C4-2B (cell line): Measurements from ENCODE around the gene PKM.

Source experiments
- H3K27ac ChIP-seq: fragments of 450-650 bp; 2 replicates; pipeline ENCODE4 v1.5.1; 2017
- ZFX ChIP-seq: fragments of 450-650 bp; IDR thresholded peaks from 2 replicates; pipeline ENCODE4 v1.6.1; 2017
- TF ChIP-seq, protein P1 (sequence below): fragments of 450-650 bp; conservative IDR thresholded peaks from 2 replicates; pipeline ENCODE4 v1.5.1; 2017; ENCODE audit warnings: mild to moderate bottlenecking

PKM gene

DNA sequence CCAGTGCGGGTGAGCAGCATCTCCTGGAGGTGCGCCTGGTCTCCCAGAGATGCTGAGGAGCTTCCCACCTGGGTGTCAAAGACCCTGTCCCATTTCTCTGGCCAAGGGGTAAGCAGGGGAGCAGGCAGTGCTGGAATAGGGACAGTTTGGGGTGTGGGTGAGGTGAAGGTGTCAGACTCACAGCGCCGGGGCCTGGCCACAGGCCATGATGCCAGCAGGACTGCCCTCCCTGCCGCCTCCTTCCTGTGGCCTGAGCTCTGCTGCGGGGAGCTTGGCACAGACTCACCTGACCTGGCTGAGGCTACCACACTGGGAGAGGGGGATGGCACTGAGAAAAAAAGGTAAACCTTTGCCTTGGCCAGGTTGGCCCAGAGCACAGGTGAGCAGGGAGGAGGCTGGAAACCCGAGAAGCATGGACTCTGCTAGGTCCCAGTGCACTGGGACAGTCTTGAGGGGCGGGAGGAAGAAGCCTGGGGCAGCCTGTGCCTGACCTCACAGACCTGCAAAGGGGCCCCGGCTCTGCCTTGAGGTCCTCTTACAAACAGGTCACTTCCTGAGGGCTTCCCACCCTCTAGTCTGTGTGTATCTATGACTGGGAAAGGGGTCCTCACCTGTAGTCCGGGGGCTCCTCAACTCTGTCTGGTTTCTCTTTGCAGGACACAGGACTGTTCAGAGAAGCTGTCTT lies 61.6 kb downstream of the PKM start:
- H3K27ac ChIP-seq, result peak overlapping the region; percentile 50
- TF ChIP-seq ZFX, result no peak
- TF ChIP-seq, protein P1, sequence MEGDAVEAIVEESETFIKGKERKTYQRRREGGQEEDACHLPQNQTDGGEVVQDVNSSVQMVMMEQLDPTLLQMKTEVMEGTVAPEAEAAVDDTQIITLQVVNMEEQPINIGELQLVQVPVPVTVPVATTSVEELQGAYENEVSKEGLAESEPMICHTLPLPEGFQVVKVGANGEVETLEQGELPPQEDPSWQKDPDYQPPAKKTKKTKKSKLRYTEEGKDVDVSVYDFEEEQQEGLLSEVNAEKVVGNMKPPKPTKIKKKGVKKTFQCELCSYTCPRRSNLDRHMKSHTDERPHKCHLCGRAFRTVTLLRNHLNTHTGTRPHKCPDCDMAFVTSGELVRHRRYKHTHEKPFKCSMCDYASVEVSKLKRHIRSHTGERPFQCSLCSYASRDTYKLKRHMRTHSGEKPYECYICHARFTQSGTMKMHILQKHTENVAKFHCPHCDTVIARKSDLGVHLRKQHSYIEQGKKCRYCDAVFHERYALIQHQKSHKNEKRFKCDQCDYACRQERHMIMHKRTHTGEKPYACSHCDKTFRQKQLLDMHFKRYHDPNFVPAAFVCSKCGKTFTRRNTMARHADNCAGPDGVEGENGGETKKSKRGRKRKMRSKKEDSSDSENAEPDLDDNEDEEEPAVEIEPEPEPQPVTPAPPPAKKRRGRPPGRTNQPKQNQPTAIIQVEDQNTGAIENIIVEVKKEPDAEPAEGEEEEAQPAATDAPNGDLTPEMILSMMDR, result no peak

DNA sequence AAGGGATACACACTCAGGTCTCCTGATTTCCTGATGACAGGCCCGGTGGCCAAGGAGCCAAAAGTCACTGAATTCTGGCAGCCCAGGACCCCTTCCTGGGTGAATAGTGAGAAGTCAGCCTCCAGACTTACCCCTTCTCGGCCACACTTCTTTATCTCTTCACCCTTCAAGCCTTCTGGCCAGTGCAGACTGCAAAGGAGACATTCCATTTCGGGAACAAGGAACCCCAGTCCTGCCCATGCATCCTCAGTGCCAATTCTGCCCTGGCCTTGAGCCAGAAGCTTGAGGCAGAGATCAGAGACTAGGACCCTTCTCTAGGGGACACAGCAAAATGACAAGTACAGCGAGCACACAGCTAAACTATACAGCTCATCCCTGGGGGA lies 62.2 kb downstream of the PKM start:
- H3K27ac ChIP-seq, result peak overlapping the region; percentile 50
- no peak for TF ChIP-seq ZFX
- TF ChIP-seq, protein P1, result no peak

GRCh38 chr15:72168131-72168807 lies 62.7 kb downstream of the PKM start:
- peak overlapping the region; percentile 50 for H3K27ac ChIP-seq
- TF ChIP-seq ZFX, result no peak
- TF ChIP-seq, protein P1, result no peak

DNA sequence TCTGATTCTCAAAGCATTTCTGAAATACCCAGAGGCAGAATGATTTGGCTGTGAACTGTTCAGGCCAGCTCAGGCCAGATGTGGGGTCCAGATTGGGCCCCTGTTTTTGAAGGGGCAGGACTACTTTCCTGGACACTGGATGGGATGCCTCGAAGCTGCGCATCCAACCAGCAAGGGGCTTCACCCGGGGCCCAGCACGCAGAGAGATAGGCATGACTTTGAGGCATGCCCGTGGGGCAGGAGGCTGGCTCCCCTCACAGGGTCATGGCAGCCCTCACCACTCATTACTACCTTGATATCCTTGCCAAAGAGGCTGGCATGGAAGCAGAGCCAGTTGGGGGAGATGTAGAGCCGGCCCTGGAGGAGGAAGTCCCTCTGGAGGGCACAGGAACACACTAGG lies 63.5 kb downstream of the PKM start:
- TF ChIP-seq, protein P1, result no peak
- no peak for TF ChIP-seq ZFX
- peak overlapping the region; percentile 50 for H3K27ac ChIP-seq

DNA sequence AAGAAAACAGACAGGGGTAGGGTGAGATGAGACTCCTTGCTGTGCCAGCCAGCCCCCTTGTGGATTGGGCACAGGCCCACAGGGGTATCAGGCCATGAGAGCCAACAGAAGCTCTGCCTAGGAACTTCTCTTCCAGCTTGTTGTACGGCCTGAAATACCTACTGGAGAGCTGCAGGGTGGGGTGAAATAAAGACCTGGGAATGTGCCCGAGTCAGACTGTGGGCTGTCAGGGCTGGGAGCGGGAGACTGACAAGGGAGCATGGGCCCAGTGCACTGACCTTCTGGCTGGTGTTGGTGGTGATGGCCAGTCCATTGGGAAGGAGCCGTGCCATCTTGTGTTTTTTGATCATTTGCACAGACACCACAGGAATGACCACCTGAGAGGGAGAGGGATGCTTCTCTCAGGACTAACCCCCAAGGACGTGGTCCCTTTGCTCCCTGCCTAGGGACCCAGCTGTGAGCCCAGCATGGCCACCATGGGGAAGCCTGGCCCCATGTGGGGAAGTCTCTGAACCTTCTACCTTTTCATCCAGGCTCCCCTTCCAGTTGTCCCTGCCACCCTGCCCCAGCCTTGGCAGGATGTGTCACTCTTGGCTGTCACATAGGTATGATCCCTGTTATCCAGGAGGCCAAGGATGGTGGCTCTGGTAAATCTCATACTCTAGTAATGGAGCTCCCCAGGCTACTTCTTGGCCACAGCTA lies 64.1 kb downstream of the PKM start:
- H3K27ac ChIP-seq, result no peak overlapping the region

GRCh38 chr15:72163719-72164118 lies 67.3 kb downstream of the PKM start:
- no peak overlapping the region for H3K27ac ChIP-seq
- TF ChIP-seq, protein P1, result no peak
- no peak for TF ChIP-seq ZFX

More for the DNA sequence above, 64.1 kb downstream of the PKM start:
- TF ChIP-seq ZFX, result no peak
- TF ChIP-seq, protein P1, result no peak

DNA sequence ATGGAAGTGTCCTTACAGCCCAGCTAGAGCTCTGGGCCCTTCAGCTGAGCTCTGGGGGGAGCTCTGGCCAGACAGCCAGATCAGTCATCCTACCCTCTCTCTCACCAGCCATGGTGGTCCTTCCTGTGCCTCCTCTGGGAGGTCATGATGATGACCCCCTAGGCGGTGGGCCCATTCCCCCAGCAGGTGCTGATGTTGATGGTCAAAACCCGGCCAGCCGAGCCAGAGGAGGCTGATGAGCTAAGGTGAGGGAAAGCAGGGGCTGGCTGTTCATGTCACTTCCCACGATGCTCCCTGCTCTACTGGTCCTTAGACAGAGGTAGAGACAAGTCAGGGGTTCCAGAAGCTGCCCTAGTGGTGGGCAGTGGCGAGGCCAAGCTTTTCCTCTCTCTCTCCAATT lies 68.4 kb downstream of the PKM start:
- no peak overlapping the region for H3K27ac ChIP-seq
- TF ChIP-seq ZFX, result no peak
- TF ChIP-seq, protein P1, result no peak
